COR-L47 (cell line): ENCODE measurements around the gene XNDC1N.
"Not testable (repeated sequence)": the region's sequence is repeated elsewhere in the genome, so short reads cannot be mapped to it uniquely, and the experiment has no call there.

Source experiments
- DNase-seq: peaks from one replicate; lab custom pipeline; 2025; lab: John Stamatoyannopoulos, UW

XNDC1N gene

GRCh38 chr11:71933141-71933933, 4.9 kb upstream of the XNDC1N start:
- DNase-seq: no peak

GRCh38 chr11:71931245-71931602, 2.8 kb upstream of the XNDC1N start:
- no peak for DNase-seq

DNA sequence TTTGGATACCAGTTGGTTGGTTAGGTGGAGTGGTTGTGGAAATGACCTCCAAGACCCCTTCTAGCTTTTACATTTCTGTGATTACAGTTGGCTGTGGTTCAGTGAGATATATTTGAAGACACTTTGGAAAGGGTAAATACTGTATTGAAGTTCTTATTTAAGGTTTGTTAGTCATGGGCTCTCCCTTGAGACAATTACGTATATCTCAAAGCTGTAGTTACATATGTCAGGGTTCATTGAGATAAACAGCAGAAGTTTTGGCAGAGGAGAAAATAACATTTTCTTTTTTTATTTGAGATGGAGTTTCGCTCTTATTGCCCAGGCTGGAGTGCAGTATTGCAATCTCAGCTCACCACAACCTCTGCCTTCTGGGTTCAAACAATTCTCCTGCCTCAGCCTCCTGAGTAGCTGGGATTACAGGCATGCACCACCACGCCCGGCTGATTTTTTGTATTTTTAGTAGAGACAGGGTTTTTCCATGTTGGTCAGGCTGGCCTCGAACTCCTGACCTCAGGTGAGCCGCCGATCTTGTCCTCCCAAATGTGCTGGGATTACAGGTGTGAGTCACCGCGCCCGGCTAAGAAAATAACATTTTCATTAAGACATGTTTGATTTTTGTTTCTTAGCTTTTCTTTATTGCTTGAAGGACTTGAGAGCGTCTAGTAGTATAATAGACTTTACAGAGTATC, 2.3 kb upstream of the XNDC1N start:
- DNase-seq: no peak

GRCh38 chr11:71929491-71929890, 1.1 kb upstream of the XNDC1N start:
- no peak for DNase-seq

- DNase-seq: peak; percentile 95
Observed at GRCh38 chr11:71928737-71929443, 496 bp upstream of the XNDC1N start, which contains the start of gene RNF121. TSS of gene RNF121 (plus strand) at chr11:71929046. CDS start at chr11:71929062, 16 bp downstream.

DNA sequence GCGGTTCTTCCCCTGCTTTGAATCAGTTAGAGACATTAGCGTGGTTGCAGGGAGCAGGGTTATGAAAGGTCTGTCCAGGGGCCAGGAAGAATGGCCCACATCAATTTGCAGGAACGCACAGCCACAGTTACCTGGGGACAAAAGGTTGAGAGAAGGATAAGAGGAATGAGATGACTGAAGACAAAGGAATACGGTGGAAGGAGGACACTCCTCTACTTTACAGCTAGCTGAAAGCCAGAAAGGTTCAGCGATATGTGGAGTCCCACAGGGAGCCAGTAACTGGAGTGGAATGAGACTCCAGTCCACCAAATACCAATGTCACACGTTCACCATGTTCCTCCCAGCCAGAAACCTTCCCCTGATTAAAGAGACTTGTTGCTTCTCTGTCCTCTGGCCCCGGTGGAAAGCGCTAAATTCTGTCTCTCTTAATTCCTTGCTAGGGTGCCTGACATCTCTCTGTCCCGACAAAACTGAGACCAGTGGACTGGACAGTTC, 10.7 kb downstream of the XNDC1N start:
- DNase-seq: no peak

DNA sequence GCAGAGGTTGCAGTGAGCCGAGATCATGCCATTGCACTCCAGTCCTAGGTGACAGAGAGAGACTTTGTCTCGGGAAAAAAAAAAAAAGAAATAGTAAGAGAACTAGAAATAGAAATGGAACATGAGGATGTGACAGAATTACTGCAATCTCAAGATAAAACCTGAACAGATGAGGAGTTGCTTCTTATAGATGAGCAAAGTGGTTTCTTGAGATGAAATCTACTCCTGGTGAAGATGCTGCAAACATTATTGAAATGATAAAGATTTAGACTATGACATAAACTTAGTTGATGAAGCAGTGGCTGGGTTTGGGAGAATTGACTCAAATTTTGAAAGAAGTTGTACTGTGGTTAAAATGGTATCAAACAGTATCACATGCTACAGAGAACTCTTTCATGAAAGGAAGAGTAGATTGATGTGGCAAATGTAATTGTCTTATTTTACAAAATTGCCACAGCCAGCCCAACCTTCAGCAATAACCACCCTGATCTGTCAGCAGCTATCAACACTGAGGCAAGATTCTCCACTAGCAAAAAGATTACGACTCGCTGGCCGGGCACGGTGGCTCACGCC, 13.7 kb downstream of the XNDC1N start:
- no peak for DNase-seq

DNA sequence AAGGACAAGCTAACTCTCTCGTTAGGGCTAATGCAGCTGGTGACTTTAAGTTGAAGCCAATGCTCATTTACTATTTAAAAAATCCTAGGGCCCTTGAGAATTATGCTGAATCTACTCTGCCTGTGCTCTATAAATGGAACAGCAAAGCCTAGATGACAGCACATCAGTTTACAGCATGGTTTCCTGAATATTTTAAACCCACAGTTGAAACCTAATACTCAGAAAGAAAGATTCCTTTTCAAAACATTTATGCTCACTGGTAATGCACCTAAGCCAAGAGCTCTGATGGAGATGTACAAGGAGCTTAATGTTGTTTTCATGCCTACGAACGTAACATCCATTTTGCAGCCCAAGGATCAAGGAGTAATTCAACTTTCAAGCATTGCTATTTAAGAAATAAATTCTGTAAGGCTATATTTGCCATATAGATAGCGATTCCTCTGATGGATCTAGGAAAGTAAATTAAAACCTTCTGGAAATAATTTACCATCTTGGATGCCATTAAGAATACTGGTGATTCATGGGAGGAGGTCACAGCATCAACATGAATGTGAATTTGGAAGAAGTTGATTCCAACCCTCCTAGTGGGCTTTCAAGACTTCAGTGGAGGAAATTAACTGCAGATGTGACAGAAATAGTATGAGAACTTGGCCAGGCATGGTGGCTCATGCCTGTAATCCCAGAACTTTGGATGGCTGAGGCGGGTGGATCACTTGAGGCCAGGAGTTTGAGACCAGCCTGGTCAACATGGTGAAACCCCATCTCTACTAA, 14.5 kb downstream of the XNDC1N start:
- DNase-seq: no peak

- not testable (repeated sequence) for DNase-seq
Observed at GRCh38 chr11:71911986-71912340, 16.4 kb downstream of the XNDC1N start.

GRCh38 chr11:71911321-71911985, 16.9 kb downstream of the XNDC1N start:
- DNase-seq: not testable (repeated sequence)

GRCh38 chr11:71910775-71911174, 17.6 kb downstream of the XNDC1N start:
- DNase-seq: not testable (repeated sequence)

DNA sequence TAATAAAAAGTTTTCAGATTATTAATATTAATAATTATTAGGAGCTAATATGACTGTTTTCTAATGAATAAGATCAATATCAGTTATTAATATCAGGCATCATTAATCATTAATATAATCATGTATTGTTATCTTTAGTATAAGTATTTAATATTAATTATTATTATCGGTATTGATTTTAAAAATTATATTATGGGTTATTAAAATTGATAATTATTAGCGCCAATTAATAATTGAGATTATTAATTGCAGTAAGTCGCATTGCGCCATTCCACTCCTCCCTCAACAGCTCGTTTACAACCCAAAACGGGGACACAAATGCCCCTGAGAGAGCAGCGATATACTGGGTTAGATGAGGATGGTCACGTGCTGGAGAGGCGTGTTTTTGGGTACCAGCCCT, 20.2 kb downstream of the XNDC1N start:
- no peak for DNase-seq

- not testable (repeated sequence) for DNase-seq
Observed at GRCh38 chr11:71901137-71901536, 27.3 kb downstream of the XNDC1N start.

GRCh38 chr11:71895961-71896360, 32.4 kb downstream of the XNDC1N start:
- no peak for DNase-seq

GRCh38 chr11:71889181-71889872, 39.1 kb downstream of the XNDC1N start:
- DNase-seq: not testable (repeated sequence)

GRCh38 chr11:71888335-71889010, 39.9 kb downstream of the XNDC1N start:
- not testable (repeated sequence) for DNase-seq

GRCh38 chr11:71885806-71886205, 42.6 kb downstream of the XNDC1N start:
- DNase-seq: not testable (repeated sequence)
